ENCODE data around the gene JAG2.

JAG2 gene

GRCh38 chr14:105165134-105165704, 3.4 kb downstream of the JAG2 start:
- DNase-seq, result no peak

- no peak for DNase-seq
These were observed 5.4 kb downstream of the JAG2 start for GRCh38 chr14:105163040-105163742.

- no peak for DNase-seq
These were observed 6.0 kb downstream of the JAG2 start for GRCh38 chr14:105162669-105162979.

GRCh38 chr14:105161964-105162668, 6.5 kb downstream of the JAG2 start:
- no peak for DNase-seq

GRCh38 chr14:105161309-105161708, 7.3 kb downstream of the JAG2 start:
- no peak for DNase-seq

GRCh38 chr14:105160776-105161175, 7.8 kb downstream of the JAG2 start:
- no peak for DNase-seq

GRCh38 chr14:105159344-105159743, 9.2 kb downstream of the JAG2 start:
- no peak for DNase-seq

GRCh38 chr14:105158794-105159193, 9.8 kb downstream of the JAG2 start:
- no peak for DNase-seq

GRCh38 chr14:105157872-105158271, 10.7 kb downstream of the JAG2 start:
- no peak for DNase-seq

- no peak for DNase-seq
These were observed 11.9 kb downstream of the JAG2 start for GRCh38 chr14:105156414-105157375.

GRCh38 chr14:105155681-105156413, 12.7 kb downstream of the JAG2 start:
- no peak for DNase-seq

GRCh38 chr14:105155071-105155651, 13.4 kb downstream of the JAG2 start:
- DNase-seq, result no peak

GRCh38 chr14:105154476-105154871, 14.1 kb downstream of the JAG2 start:
- no peak for DNase-seq

GRCh38 chr14:105153739-105154475, 14.7 kb downstream of the JAG2 start:
- no peak for DNase-seq

- DNase-seq, result no peak
These were observed 15.2 kb downstream of the JAG2 start for GRCh38 chr14:105153331-105153731.

- DNase-seq, result no peak
These were observed 15.8 kb downstream of the JAG2 start for GRCh38 chr14:105152794-105153241.

- DNase-seq, result no peak
These were observed 16.5 kb downstream of the JAG2 start for GRCh38 chr14:105151838-105152793.

GRCh38 chr14:105151084-105151837, 17.3 kb downstream of the JAG2 start:
- no peak for DNase-seq
